ENCODE measurements around the gene KLF7. TPM values are rescaled to one million over a fixed set of nuclear protein-coding genes. Genes with fewer than 3 reads are reported as not detected.

The KLF7 gene
- total and polyA plus RNA-seq, 5 donors from 2014 or later, result 5.9 to 64.3 (median 9.3) TPM

DNA sequence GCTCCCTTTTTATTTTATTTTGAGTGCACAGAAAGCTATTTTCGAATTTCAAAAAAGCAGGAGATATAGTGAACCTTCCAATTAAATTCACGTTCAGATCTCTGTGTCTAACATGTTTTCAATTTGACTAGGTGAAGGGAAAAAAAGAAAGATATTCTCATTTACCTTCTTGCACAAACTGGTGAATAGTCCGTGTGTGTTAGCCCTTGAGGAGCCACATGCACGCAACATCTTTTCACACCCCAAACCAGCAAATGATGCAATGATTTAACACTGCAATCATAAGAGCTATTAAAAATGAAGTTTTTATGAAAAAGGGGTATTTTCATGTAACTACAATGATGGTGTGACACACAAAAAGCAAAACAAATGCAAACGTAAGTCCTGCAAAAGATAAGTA, 116.6 kb downstream of the KLF7 start:
- Mint-ChIP-seq H3K27ac (no peak overlapping the region), H3K9me3 (peaks cover 0 to 3% (median 0%) of the 10 kb centered on the region in 7 donors), H3K36me3 (no peaks in the 10 kb centered on the region), H3K27me3 (no peaks in the 10 kb centered on the region), H3K4me3 (no peak overlapping the region), H3K4me1 (peaks cover 6 to 14% (median 10%) of the 10 kb centered on the region in 4 donors)
- H3K4me3 ChIP-seq (ENCODE audit: low read depth, low read length), result no peak overlapping the region
- no peaks in the 10 kb centered on the region for H3K27me3 ChIP-seq (ENCODE audit: control insufficient read depth, insufficient read depth, low read length)
- peaks cover 10% of the 10 kb centered on the region for H3K4me1 ChIP-seq (ENCODE audit: control insufficient read depth, insufficient read depth, low read length, poor library complexity, severe bottlenecking)
- no peaks in the 10 kb centered on the region for H3K36me3 ChIP-seq (ENCODE audit: control insufficient read depth, insufficient read depth, low read length)
- no peak overlapping the region for H3K27ac ChIP-seq (ENCODE audit: insufficient read depth, low read length, poor library complexity, severe bottlenecking)
- no peaks in the 10 kb centered on the region for H3K9me3 ChIP-seq (ENCODE audit: control insufficient read depth in 2 of 2, low read length in 2 of 2)
- ATAC-seq (ENCODE audit: low read depth in 2 of 2), result no peak
- DNase-seq, result no peak

DNA sequence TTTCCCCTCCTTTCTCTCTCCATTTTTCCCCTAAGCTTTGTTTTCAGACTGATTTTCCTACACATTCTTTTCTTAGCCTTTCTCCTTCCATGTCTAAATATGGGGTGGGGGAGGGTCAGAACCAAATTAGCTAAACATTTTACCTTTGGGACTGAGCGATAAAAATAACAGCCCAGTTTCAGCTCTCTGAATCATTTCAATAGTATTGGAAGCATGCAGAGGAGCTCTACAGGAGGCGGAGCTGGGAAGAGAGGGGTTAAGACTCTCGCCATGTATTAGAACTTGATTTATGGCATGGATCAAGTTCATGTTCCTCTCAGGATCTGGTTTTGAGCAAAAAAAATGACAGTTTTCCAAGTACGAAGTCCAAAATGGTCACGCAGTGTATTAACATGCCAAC, 117.3 kb downstream of the KLF7 start:
- H3K9me3 ChIP-seq (ENCODE audit: control insufficient read depth in 2 of 2, low read length in 2 of 2), result no peaks in the 10 kb centered on the region
- ATAC-seq (ENCODE audit: low read depth in 2 of 2), result no peak

GRCh38 chr2:207046724-207047123, 119.0 kb downstream of the KLF7 start:
- Histone ChIP-seq H3K9me3 (ENCODE audit: control insufficient read depth in 2 of 2, low read length in 2 of 2) (no peaks in the 10 kb centered on the region), H3K27ac (ENCODE audit: insufficient read depth, low read length, poor library complexity, severe bottlenecking) (no peak overlapping the region), H3K27me3 (ENCODE audit: control insufficient read depth, insufficient read depth, low read length) (no peaks in the 10 kb centered on the region), H3K36me3 (ENCODE audit: control insufficient read depth, insufficient read depth, low read length) (no peaks in the 10 kb centered on the region), H3K4me3 (ENCODE audit: low read depth, low read length) (peak overlapping the region; percentile 29), H3K4me1 (ENCODE audit: control insufficient read depth, insufficient read depth, low read length, poor library complexity, severe bottlenecking) (peaks cover 10% of the 10 kb centered on the region)
- ATAC-seq (ENCODE audit: low read depth in 2 of 2), result peak; percentile 73 to 80
- Mint-ChIP-seq H3K4me3 (peak overlapping the region in 1 of 4 donors; percentile 22), H3K9me3 (no peaks in the 10 kb centered on the region), H3K4me1 (peaks cover 6 to 14% (median 10%) of the 10 kb centered on the region in 4 donors), H3K36me3 (no peaks in the 10 kb centered on the region), H3K27ac (peak overlapping the region in 2 of 3 donors; percentile 70 to 74), H3K27me3 (no peaks in the 10 kb centered on the region)
- peak in 2 of 3 donors; percentile 45 to 78 for DNase-seq

More for the DNA sequence above, 117.3 kb downstream of the KLF7 start:
- Histone ChIP-seq H3K27ac (ENCODE audit: insufficient read depth, low read length, poor library complexity, severe bottlenecking) (no peak overlapping the region), H3K36me3 (ENCODE audit: control insufficient read depth, insufficient read depth, low read length) (no peaks in the 10 kb centered on the region), H3K4me3 (ENCODE audit: low read depth, low read length) (no peak overlapping the region), H3K4me1 (ENCODE audit: control insufficient read depth, insufficient read depth, low read length, poor library complexity, severe bottlenecking) (peaks cover 10% of the 10 kb centered on the region), H3K27me3 (ENCODE audit: control insufficient read depth, insufficient read depth, low read length) (no peaks in the 10 kb centered on the region)
- Mint-ChIP-seq H3K36me3 (no peaks in the 10 kb centered on the region), H3K4me3 (no peak overlapping the region), H3K27ac (no peak overlapping the region), H3K9me3 (peaks cover 0 to 3% (median 0%) of the 10 kb centered on the region in 7 donors), H3K27me3 (no peaks in the 10 kb centered on the region), H3K4me1 (peaks cover 6 to 14% (median 10%) of the 10 kb centered on the region in 4 donors)
- DNase-seq, result no peak

DNA sequence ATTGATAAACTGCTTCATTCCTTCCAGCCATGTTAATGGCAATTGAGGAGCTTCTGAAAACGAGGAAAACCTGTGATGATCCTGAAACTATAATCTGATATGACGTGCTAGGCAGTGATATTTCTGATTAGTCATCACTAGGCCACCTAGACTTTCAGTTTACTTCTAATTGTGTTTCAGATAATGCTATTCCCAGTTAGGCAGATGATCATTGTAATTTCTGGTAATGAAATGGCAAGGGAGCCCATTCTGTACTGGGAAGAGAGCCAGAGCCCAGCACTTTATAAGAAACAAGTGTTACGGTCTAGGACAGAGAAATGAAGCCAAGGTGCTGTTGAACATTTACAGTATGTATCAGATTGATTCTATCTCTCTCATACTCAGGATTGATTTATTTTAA, 120.2 kb downstream of the KLF7 start:
- Histone ChIP-seq H3K36me3 (ENCODE audit: control insufficient read depth, insufficient read depth, low read length) (no peaks in the 10 kb centered on the region), H3K27me3 (ENCODE audit: control insufficient read depth, insufficient read depth, low read length) (no peaks in the 10 kb centered on the region), H3K4me1 (ENCODE audit: control insufficient read depth, insufficient read depth, low read length, poor library complexity, severe bottlenecking) (peaks cover 10% of the 10 kb centered on the region), H3K9me3 (ENCODE audit: control insufficient read depth in 2 of 2, low read length in 2 of 2) (no peaks in the 10 kb centered on the region), H3K27ac (ENCODE audit: insufficient read depth, low read length, poor library complexity, severe bottlenecking) (no peak overlapping the region), H3K4me3 (ENCODE audit: low read depth, low read length) (no peak overlapping the region)
- no peaks in the 10 kb centered on the region for H3K36me3 Mint-ChIP-seq
- H3K4me3 Mint-ChIP-seq, result no peak overlapping the region
- H3K27ac Mint-ChIP-seq, result no peak overlapping the region
- DNase-seq, result no peak
- H3K27me3 Mint-ChIP-seq, result peaks cover 3% of the 10 kb centered on the region
- no peak for ATAC-seq (ENCODE audit: low read depth in 2 of 2)
- no peaks in the 10 kb centered on the region for H3K9me3 Mint-ChIP-seq
- H3K4me1 Mint-ChIP-seq, result peaks cover 6 to 14% (median 10%) of the 10 kb centered on the region in 4 donors

DNA sequence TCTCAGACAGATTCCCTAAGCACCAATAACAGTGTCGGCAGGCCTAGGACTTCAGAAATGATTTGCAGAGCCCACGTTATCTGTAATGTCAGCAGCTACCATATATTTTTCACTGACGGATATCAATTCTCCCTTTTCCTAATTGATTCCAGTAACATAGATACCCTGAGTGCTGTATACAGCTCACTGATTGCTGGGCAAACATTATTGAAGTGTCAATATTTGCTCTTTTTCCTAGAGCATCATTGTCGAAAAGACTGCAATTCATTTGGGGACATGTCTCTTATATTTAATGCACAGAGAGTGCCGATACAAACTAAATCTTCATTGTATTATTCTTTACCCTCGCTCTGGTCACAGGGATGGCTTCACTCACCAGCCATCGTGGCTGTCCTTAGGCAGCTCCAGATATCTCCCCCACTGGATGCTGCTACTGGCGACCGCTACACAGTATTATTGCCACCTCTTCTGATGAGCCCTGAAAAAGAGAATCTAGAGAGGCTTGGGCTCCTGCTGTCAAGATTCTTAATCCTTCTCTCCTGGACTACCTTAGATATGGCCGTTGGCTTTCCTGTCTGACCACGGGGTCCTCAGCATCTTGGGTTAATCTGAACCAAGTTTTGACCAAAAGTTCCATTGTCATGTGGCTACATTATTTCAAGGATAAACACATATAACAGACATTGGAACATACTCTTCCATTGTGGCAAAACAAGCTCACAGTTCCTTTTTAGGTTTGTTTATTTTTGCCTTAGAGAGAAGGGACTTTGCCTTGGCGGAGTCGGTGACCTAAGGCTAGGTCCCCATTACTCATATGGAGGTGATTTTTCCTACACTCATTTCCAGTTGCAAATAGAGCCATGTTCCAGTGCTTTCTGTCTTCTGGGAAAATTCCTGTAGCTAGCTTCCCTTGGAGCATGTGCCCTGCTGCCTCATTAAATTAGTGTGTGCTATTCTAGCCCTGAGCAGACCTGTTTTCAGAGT, 121.1 kb downstream of the KLF7 start:
- H3K27me3 ChIP-seq (ENCODE audit: control insufficient read depth, insufficient read depth, low read length), result no peaks in the 10 kb centered on the region
- peaks cover 10% of the 10 kb centered on the region for H3K4me1 ChIP-seq (ENCODE audit: control insufficient read depth, insufficient read depth, low read length, poor library complexity, severe bottlenecking)
- H3K36me3 ChIP-seq (ENCODE audit: control insufficient read depth, insufficient read depth, low read length), result no peaks in the 10 kb centered on the region
- H3K9me3 ChIP-seq (ENCODE audit: control insufficient read depth in 2 of 2, low read length in 2 of 2), result no peaks in the 10 kb centered on the region
- H3K27ac Mint-ChIP-seq, result no peak overlapping the region
- H3K4me1 Mint-ChIP-seq, result peaks cover 6 to 14% (median 10%) of the 10 kb centered on the region in 4 donors
- peaks cover 4% of the 10 kb centered on the region for H3K27me3 Mint-ChIP-seq
- DNase-seq (no peak), ATAC-seq (ENCODE audit: low read depth in 2 of 2) (no peak)
- no peak overlapping the region for H3K4me3 Mint-ChIP-seq
- H3K4me3 ChIP-seq (ENCODE audit: low read depth, low read length), result no peak overlapping the region
- no peak overlapping the region for H3K27ac ChIP-seq (ENCODE audit: insufficient read depth, low read length, poor library complexity, severe bottlenecking)
- H3K9me3 Mint-ChIP-seq, result no peaks in the 10 kb centered on the region
- no peaks in the 10 kb centered on the region for H3K36me3 Mint-ChIP-seq

DNA sequence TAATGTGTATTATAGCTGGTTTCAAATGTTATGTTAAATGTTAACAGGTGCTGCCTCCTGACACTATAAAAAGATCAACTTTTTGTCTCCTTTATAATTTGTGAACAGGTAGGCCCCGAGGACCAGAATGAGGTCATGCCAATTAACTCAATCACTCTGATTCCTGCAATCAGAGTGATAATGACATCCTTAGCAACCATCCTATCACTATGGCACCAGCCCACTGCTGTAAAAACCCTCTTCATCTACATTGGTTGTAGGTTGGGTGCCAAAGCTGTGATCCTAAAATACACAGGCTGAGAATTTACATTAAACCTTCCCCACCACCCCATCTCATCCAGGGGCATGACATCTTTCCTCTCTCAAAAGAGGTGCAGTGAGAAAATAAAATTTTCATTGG, 122.9 kb downstream of the KLF7 start:
- peaks cover 5% of the 10 kb centered on the region for H3K27me3 Mint-ChIP-seq
- ATAC-seq (ENCODE audit: low read depth in 2 of 2), result no peak

DNA sequence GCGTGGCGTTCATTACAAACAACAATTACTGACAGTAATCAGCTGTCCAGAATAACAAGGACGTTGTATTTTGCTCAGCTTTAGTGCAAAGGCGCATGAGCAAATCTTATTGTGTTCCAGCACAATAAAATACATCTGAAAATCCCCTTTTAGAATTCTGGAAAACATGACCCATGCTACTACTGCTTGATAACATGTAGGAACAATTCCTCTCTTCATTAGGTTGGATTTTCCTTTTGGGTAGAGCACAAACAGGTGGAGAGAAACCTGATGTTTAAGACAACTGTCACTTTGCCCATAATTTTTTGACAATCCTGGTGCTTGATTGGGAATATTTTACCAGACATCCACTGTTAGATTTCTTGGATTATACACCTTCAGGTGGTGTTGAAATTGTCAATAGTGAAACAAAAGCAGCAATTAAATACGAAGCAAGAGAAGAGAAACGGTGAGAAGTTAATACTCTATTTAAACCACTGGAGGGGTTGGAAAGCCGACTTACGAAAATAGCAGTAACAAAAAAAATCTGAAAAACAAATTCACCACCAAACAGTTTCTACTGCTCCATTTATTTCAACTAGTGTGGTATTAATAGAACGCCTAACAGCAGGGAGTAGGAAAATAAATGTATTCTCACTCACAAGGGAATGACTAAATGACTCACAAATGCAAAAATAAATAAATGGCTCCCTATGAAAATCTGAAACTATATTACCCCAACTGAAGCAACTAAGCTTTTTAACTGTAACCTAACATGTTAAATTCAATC, 123.8 kb downstream of the KLF7 start:
- Mint-ChIP-seq H3K27me3 (peaks cover 9% of the 10 kb centered on the region), H3K36me3 (no peaks in the 10 kb centered on the region), H3K9me3 (peaks cover 0 to 1% (median 0%) of the 10 kb centered on the region in 7 donors), H3K4me1 (peaks cover 5 to 11% (median 8%) of the 10 kb centered on the region in 4 donors), H3K4me3 (no peak overlapping the region), H3K27ac (no peak overlapping the region)
- ATAC-seq (ENCODE audit: low read depth in 2 of 2) (no peak), DNase-seq (no peak)
- no peak overlapping the region for H3K27ac ChIP-seq (ENCODE audit: insufficient read depth, low read length, poor library complexity, severe bottlenecking)
- no peaks in the 10 kb centered on the region for H3K36me3 ChIP-seq (ENCODE audit: control insufficient read depth, insufficient read depth, low read length)
- no peaks in the 10 kb centered on the region for H3K9me3 ChIP-seq (ENCODE audit: control insufficient read depth in 2 of 2, low read length in 2 of 2)
- no peak overlapping the region for H3K4me3 ChIP-seq (ENCODE audit: low read depth, low read length)
- no peaks in the 10 kb centered on the region for H3K27me3 ChIP-seq (ENCODE audit: control insufficient read depth, insufficient read depth, low read length)
- peaks cover 6% of the 10 kb centered on the region for H3K4me1 ChIP-seq (ENCODE audit: control insufficient read depth, insufficient read depth, low read length, poor library complexity, severe bottlenecking)

More for the DNA sequence above, 122.9 kb downstream of the KLF7 start:
- Histone ChIP-seq H3K4me1 (ENCODE audit: control insufficient read depth, insufficient read depth, low read length, poor library complexity, severe bottlenecking) (peaks cover 10% of the 10 kb centered on the region), H3K27me3 (ENCODE audit: control insufficient read depth, insufficient read depth, low read length) (no peaks in the 10 kb centered on the region), H3K36me3 (ENCODE audit: control insufficient read depth, insufficient read depth, low read length) (no peaks in the 10 kb centered on the region), H3K9me3 (ENCODE audit: control insufficient read depth in 2 of 2, low read length in 2 of 2) (no peaks in the 10 kb centered on the region), H3K27ac (ENCODE audit: insufficient read depth, low read length, poor library complexity, severe bottlenecking) (no peak overlapping the region), H3K4me3 (ENCODE audit: low read depth, low read length) (no peak overlapping the region)
- no peak for DNase-seq
- Mint-ChIP-seq H3K4me1 (peaks cover 6 to 14% (median 10%) of the 10 kb centered on the region in 4 donors), H3K36me3 (no peaks in the 10 kb centered on the region), H3K9me3 (no peaks in the 10 kb centered on the region), H3K27ac (no peak overlapping the region), H3K4me3 (no peak overlapping the region)
